ENCODE measurements around the gene DHX30.
"Not testable (repeated sequence)": the region's sequence is repeated elsewhere in the genome, so short reads cannot be mapped to it uniquely, and the experiment has no call there.

The DHX30 gene, protein sequence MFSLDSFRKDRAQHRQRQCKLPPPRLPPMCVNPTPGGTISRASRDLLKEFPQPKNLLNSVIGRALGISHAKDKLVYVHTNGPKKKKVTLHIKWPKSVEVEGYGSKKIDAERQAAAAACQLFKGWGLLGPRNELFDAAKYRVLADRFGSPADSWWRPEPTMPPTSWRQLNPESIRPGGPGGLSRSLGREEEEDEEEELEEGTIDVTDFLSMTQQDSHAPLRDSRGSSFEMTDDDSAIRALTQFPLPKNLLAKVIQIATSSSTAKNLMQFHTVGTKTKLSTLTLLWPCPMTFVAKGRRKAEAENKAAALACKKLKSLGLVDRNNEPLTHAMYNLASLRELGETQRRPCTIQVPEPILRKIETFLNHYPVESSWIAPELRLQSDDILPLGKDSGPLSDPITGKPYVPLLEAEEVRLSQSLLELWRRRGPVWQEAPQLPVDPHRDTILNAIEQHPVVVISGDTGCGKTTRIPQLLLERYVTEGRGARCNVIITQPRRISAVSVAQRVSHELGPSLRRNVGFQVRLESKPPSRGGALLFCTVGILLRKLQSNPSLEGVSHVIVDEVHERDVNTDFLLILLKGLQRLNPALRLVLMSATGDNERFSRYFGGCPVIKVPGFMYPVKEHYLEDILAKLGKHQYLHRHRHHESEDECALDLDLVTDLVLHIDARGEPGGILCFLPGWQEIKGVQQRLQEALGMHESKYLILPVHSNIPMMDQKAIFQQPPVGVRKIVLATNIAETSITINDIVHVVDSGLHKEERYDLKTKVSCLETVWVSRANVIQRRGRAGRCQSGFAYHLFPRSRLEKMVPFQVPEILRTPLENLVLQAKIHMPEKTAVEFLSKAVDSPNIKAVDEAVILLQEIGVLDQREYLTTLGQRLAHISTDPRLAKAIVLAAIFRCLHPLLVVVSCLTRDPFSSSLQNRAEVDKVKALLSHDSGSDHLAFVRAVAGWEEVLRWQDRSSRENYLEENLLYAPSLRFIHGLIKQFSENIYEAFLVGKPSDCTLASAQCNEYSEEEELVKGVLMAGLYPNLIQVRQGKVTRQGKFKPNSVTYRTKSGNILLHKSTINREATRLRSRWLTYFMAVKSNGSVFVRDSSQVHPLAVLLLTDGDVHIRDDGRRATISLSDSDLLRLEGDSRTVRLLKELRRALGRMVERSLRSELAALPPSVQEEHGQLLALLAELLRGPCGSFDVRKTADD

DNA sequence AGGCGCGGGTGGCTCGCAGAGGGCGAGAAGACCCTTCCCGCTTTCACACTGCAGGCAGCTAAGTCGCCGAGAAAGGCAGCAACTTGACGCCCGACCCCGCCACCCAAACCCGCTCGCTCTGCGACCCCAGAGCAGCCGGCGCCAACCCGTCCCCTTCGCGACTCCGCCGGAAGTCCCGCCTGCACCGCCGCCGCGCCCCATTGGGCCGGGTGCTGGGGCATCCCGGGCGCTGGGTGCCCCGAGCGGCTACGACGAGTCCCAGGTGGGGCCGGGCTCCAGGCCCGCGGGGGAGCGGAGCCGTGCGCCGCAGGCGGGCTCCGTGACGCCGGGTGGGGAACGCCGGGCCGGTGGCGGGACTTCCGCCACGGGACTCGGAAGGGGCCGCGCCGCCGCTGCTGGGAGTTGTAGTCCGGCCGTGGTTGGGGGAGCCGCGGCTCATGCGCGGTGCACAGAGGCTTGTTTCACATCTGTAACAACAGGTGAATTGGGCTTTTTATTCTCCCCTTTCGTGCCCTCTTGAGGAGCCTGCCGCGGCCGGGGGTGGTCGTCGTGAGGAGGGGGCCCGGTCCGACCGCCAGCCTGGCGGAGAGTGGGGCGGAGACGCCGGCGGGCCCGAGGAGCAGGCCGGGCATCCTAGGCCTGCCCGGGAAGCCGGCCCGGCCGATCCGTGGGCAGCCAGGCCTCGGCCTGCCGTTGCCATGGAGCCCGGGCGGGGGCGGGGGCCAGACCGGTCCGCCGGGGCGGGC is at the start of gene DHX30:
TSS of gene DHX30 (plus strand) at position 405 of the 746 bp plus-strand sequence. CDS start 7,546 bp downstream, outside the sequence.
- H3K4me3 ChIP-seq (ENCODE audit: low read depth, low read length): peak within 1 kb of the TSS; percentile 75
- peak within 1 kb of the TSS; percentile 89 for H3K9ac ChIP-seq (ENCODE audit: low read depth, low read length)
- no peaks in the 10 kb centered on the region for H3K9me3 ChIP-seq (ENCODE audit: control insufficient read depth, insufficient read depth, low read length)
- H3K27me3 ChIP-seq (ENCODE audit: control insufficient read depth, insufficient read depth, low read length): no peaks in the 10 kb centered on the region
- H3K4me1 ChIP-seq (ENCODE audit: control insufficient read depth, insufficient read depth, low read length): peaks cover 2% of the 10 kb centered on the region
- H3K36me3 ChIP-seq (ENCODE audit: control insufficient read depth, insufficient read depth, low read length): peaks cover 2% of the 10 kb centered on the region

DNA sequence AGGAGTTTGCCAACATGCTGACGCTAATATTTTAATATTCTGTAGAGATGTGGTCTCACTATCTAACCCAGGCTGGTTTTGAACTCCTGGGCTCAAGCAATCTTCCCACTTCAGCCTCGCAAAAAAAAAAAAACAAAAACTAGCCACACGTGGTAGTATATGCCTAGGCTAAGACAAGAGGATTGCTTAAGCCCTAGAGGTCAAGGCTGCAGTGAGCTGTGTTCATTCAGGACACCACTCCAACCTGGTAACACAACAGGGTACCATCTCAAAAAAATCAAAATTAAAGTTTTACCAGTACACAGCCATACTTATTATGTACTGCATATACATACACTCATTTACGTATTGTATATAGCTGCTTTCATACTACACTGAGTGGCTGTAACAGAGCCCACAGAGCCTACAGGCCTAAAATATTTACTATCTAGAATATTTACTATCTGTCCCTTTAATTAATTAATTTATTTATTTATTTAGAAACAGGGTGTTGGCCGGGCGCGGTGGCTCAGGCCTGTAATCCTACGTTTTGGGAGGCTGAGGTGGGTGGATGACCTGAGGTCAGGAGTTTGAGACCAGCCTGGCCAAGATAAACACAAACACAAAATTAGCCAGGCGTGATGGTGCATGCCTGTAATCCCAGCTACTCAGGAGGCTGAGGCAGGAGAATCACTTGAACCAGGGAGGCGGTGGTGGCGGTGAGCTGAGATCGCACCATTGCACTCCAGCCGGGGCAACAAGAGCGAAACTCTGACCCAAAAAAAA is 44.5 kb upstream of the DHX30 start:
- no peaks in the 10 kb centered on the region for H3K36me3 ChIP-seq (ENCODE audit: control insufficient read depth, insufficient read depth, low read length)

DNA sequence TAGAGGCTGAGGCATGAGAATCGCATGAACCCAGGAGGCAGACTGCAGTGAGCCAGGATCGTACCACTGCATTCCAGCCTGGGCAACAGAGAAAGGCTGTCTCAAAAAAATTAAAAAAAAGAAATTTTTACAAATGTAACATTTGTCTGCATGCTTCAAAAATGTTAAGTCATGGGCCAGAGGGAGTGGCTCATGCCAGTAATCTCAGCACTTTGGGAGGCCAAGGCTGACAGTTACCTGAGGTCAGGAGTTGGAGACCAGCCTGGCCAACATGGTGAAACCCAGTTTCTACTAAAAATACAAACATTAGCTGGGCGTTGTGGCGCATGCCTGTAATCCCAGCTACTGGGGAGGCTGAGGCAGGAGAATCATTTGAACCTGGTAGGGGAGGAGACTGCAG is 42.7 kb upstream of the DHX30 start:
- not testable (repeated sequence) for H3K27me3 ChIP-seq (ENCODE audit: control insufficient read depth, insufficient read depth, low read length); H3K36me3 ChIP-seq (ENCODE audit: control insufficient read depth, insufficient read depth, low read length); H3K9me3 ChIP-seq (ENCODE audit: control insufficient read depth, insufficient read depth, low read length); H3K9ac ChIP-seq (ENCODE audit: low read depth, low read length); H3K4me1 ChIP-seq (ENCODE audit: control insufficient read depth, insufficient read depth, low read length); H3K4me3 ChIP-seq (ENCODE audit: low read depth, low read length)

More for the DNA sequence above, 44.5 kb upstream of the DHX30 start:
- Histone ChIP-seq H3K4me3 (ENCODE audit: low read depth, low read length) (no peak overlapping the region), H3K4me1 (ENCODE audit: control insufficient read depth, insufficient read depth, low read length) (no peaks in the 10 kb centered on the region), H3K27me3 (ENCODE audit: control insufficient read depth, insufficient read depth, low read length) (no peaks in the 10 kb centered on the region), H3K9me3 (ENCODE audit: control insufficient read depth, insufficient read depth, low read length) (no peaks in the 10 kb centered on the region), H3K9ac (ENCODE audit: low read depth, low read length) (no peak overlapping the region)

DNA sequence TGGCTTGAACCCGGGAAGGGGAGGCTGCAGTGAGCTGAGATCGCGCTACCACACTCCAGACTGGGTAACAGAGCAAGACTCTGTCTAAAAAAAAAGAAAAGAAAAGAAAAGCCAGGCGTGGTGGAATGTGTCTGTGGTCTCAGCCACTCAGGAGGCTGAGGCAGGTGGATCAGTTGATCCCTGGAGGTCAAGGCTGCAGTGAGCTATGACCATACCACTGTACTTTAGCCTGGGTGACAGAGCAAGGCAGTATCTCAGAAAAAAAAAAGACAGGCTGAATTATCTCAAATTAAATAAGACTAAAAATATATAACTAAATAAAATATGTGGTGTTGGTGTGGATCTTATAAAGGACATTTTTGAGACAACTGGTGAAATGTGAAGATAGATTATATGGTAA is 41.9 kb upstream of the DHX30 start:
- Histone ChIP-seq H3K4me3 (ENCODE audit: low read depth, low read length) (no peak overlapping the region), H3K27me3 (ENCODE audit: control insufficient read depth, insufficient read depth, low read length) (no peaks in the 10 kb centered on the region), H3K4me1 (ENCODE audit: control insufficient read depth, insufficient read depth, low read length) (no peaks in the 10 kb centered on the region), H3K36me3 (ENCODE audit: control insufficient read depth, insufficient read depth, low read length) (no peaks in the 10 kb centered on the region), H3K9ac (ENCODE audit: low read depth, low read length) (no peak overlapping the region), H3K9me3 (ENCODE audit: control insufficient read depth, insufficient read depth, low read length) (no peaks in the 10 kb centered on the region)

DNA sequence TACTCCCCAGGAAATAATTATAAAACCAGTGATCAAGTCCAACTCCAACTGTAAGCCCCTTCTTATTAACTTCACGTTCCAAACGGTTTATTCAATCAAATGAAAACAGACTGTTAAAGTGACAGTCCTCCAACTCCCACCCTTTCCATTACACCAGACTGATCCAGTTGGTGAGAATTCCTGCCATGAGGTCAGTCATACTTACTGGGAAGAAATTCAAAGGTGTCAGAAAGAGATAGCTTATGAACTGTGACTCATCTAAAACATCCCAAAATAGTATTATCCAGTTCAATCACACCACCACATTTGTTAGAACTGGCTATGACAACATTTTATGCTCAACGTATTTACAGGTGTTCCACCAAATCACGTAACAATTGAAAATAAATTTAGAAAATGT is 40.7 kb upstream of the DHX30 start:
- H3K9me3 ChIP-seq (ENCODE audit: control insufficient read depth, insufficient read depth, low read length): no peaks in the 10 kb centered on the region
- no peaks in the 10 kb centered on the region for H3K36me3 ChIP-seq (ENCODE audit: control insufficient read depth, insufficient read depth, low read length)
- H3K4me1 ChIP-seq (ENCODE audit: control insufficient read depth, insufficient read depth, low read length): no peaks in the 10 kb centered on the region
- no peak overlapping the region for H3K9ac ChIP-seq (ENCODE audit: low read depth, low read length)
- H3K4me3 ChIP-seq (ENCODE audit: low read depth, low read length): no peak overlapping the region
- no peaks in the 10 kb centered on the region for H3K27me3 ChIP-seq (ENCODE audit: control insufficient read depth, insufficient read depth, low read length)

DNA sequence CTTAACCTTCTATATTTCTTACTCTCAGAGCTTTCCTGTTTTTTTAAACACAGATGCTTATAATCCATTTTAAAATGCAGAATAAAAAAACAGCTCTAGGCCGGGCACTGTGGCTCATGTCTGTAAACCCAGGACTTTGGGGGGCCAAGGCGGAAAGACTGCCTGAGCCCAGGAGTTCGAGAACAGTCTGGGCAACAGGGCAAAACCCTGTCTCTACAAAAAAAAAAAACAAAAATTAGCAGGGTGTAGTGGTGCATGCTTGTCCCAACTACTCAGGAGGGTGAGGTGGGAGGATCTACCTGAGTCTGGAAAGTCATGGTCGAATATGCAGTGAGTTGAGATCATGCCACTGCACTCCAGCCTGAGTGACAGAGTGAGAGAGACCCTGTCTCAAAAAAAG is 36.8 kb upstream of the DHX30 start:
- no peaks in the 10 kb centered on the region for H3K9me3 ChIP-seq (ENCODE audit: control insufficient read depth, insufficient read depth, low read length)

DNA sequence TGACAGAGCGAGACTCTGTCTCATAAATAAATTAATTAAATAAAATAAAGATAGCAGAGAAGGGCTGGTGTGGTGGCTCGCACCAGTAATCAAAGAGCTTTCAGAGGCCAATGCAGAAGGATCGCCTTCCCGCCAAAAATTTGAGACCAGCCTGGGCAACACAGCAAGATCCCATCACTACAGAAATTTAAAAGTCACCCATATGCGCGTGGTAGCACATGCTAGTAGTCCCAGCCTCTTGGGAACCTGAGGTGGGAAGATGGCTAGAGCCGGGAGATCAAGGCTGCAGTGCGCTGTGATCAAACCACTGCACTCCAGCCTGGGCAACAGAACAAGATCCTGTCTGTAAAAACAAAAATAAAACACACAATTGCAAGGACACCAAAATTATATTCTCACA is 30.9 kb upstream of the DHX30 start:
- Histone ChIP-seq H3K36me3 (ENCODE audit: control insufficient read depth, insufficient read depth, low read length) (peaks cover 24% of the 10 kb centered on the region), H3K4me3 (ENCODE audit: low read depth, low read length) (no peak overlapping the region), H3K4me1 (ENCODE audit: control insufficient read depth, insufficient read depth, low read length) (no peaks in the 10 kb centered on the region), H3K27me3 (ENCODE audit: control insufficient read depth, insufficient read depth, low read length) (no peaks in the 10 kb centered on the region), H3K9me3 (ENCODE audit: control insufficient read depth, insufficient read depth, low read length) (no peaks in the 10 kb centered on the region), H3K9ac (ENCODE audit: low read depth, low read length) (no peak overlapping the region)

More for the DNA sequence above, 36.8 kb upstream of the DHX30 start:
- no peaks in the 10 kb centered on the region for H3K27me3 ChIP-seq (ENCODE audit: control insufficient read depth, insufficient read depth, low read length)
- H3K4me1 ChIP-seq (ENCODE audit: control insufficient read depth, insufficient read depth, low read length): no peaks in the 10 kb centered on the region
- no peak overlapping the region for H3K9ac ChIP-seq (ENCODE audit: low read depth, low read length)
- H3K4me3 ChIP-seq (ENCODE audit: low read depth, low read length): no peak overlapping the region
- peaks cover 6% of the 10 kb centered on the region for H3K36me3 ChIP-seq (ENCODE audit: control insufficient read depth, insufficient read depth, low read length)

DNA sequence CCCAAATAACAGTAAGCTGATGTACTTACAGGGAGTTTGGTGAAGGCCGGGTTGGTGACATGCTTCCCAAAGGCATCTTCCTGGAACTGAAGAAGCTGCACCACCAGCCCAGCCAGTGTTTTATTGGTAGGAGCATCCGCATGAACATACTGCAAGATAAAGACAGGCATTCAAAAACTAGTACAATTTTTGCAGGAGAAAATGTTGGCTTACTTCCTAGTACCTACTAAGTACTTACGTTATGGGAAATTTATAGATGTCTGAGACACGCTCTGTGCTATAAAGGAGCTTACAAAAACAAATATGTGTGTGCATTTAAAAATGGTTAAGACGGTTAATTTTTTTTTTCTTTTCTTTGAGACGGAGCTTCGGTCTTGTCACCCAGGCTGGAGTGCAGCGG is 30.1 kb upstream of the DHX30 start:
- H3K36me3 ChIP-seq (ENCODE audit: control insufficient read depth, insufficient read depth, low read length): peaks cover 24% of the 10 kb centered on the region
- no peak overlapping the region for H3K4me3 ChIP-seq (ENCODE audit: low read depth, low read length)
- H3K27me3 ChIP-seq (ENCODE audit: control insufficient read depth, insufficient read depth, low read length): no peaks in the 10 kb centered on the region
- no peaks in the 10 kb centered on the region for H3K4me1 ChIP-seq (ENCODE audit: control insufficient read depth, insufficient read depth, low read length)
- H3K9ac ChIP-seq (ENCODE audit: low read depth, low read length): no peak overlapping the region
- H3K9me3 ChIP-seq (ENCODE audit: control insufficient read depth, insufficient read depth, low read length): no peaks in the 10 kb centered on the region

DNA sequence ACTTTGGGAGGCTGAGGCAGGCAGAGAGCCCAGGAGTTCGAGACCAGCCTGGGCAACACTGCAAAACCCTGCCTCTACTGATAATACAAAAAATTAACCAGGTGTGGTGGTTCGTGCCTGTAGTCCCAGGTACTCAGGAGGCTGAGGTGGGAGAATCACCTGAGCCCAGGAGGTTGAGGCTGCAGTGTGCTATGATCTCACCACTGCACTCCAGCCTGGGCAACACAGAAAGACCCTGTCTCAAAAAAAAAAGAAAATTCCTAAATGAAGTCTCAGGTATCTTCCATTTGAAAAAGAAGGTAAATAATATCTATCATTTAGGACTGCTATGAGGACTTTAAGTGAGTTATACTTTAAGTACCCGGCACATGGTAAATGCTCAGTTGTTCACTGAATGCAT is 24.2 kb upstream of the DHX30 start:
- Histone ChIP-seq H3K36me3 (ENCODE audit: control insufficient read depth, insufficient read depth, low read length) (peaks cover 5% of the 10 kb centered on the region), H3K9me3 (ENCODE audit: control insufficient read depth, insufficient read depth, low read length) (no peaks in the 10 kb centered on the region), H3K27me3 (ENCODE audit: control insufficient read depth, insufficient read depth, low read length) (no peaks in the 10 kb centered on the region), H3K4me3 (ENCODE audit: low read depth, low read length) (no peak overlapping the region), H3K9ac (ENCODE audit: low read depth, low read length) (no peak overlapping the region), H3K4me1 (ENCODE audit: control insufficient read depth, insufficient read depth, low read length) (peaks cover 6% of the 10 kb centered on the region)

DNA sequence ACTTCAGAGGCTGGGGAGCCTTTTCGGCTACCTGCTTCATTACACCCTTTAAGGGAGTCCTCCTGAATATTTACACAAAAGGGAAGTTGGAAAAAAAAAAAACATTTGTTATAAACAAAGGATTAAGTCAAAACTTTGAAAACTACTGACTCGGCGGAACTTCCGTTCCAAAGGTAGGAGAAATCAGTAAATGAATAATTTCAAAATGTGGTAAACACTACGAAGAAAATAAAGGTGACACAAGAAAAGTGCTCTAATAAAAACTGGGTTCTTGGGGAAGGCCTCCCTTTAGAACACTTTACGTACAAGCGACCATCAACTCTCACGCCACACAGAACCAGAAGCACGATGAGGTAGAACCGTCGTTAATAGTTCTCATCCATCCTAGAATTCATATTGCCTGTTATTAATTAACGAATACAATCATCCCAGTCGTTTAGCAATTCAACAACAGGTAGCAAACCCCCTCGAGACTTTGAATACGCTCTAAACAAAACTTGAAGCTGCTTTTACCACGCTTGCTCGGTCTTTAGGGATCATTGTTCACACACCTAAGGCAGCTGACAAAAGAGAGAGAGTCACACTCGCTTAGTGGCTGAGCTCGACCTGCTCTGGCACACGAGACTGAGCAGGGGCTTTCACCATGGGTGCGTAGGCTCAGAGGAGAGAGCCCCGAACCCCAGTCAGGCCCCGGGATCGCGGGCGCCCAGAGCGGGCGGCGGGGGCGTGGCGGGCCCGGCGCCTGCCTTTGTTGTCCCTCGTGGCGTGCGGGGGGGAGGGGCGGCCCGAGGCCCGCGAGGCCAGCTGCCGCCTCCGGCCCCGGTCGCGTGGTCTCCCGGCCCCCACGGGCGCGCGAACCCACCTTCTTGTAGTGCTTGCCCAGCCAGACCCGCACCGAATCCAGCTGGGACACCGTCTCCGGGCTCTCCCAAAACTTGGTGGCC is 21.9 kb upstream of the DHX30 start:
- Histone ChIP-seq H3K27me3 (ENCODE audit: control insufficient read depth, insufficient read depth, low read length) (no peaks in the 10 kb centered on the region), H3K4me1 (ENCODE audit: control insufficient read depth, insufficient read depth, low read length) (peaks cover 6% of the 10 kb centered on the region), H3K9me3 (ENCODE audit: control insufficient read depth, insufficient read depth, low read length) (no peaks in the 10 kb centered on the region), H3K9ac (ENCODE audit: low read depth, low read length) (peak overlapping the region; percentile 75), H3K4me3 (ENCODE audit: low read depth, low read length) (peak overlapping the region; percentile 89), H3K36me3 (ENCODE audit: control insufficient read depth, insufficient read depth, low read length) (peaks cover 5% of the 10 kb centered on the region)
